ENCODE data around the gene CHKA.

GRCh38 chr11:68049509-68050370 is 71.4 kb downstream of the CHKA start:
- no peak for TF ChIP-seq POLR2A (IDR thresholded peaks at IDR 0.05)
- TF ChIP-seq CTCF (IDR thresholded peaks at IDR 0.05) = no peak
- no peak for TF ChIP-seq EP300 (IDR thresholded peaks at IDR 0.05)

Measured in stomach (tissue), 4 donors.